Vagina (tissue), 2 donors: ENCODE measurements around the gene TNNT2.

Source experiments
- CTCF ChIP-seq, 3 experiments: fragments of 450-650 bp in 2 of 3; fragments of 200-600 bp in 1 of 3; sonication (generic) in 1 of 3; IDR thresholded peaks; one replicate each; pipeline ENCODE4 v1.5.1; 2017 to 2019; ENCODE audit warnings: antibody characterized with exemption in 3 of 3, mild to moderate bottlenecking in 2 of 3, moderate library complexity in 2 of 3
- POLR2A ChIP-seq, 2 donors: fragments of 450-650 bp; IDR thresholded peaks; one replicate each; pipeline ENCODE4 v1.6.1; 2017; ENCODE audit warnings: antibody characterized with exemption in 2 of 2, mild to moderate bottlenecking in 2 of 2, moderate library complexity in 2 of 2

GRCh38 chr1:201377611-201378092 is at the start of gene TNNT2:
- TF ChIP-seq CTCF (IDR thresholded peaks at IDR 0.05), result no peak
- no peak for TF ChIP-seq POLR2A (IDR thresholded peaks at IDR 0.05)
